Stimulated activated CD4-positive, alpha-beta T cell treated with anti-CD3 and anti-CD28 coated beads, Interleukin-4, amount 100 ng/mL, for 48 hours (primary cell): ENCODE measurements around the gene PYROXD2.
A peak's percentile ranks its signal among the peaks of the same experiment; 100 is the strongest.

Source experiments
- DNase-seq, 2 donors: peaks; one replicate each; pipeline ENCODE4 v3.0.0-alpha.2; 2020; ENCODE audit warnings: low read depth in 2 of 2

Gene PYROXD2

DNA sequence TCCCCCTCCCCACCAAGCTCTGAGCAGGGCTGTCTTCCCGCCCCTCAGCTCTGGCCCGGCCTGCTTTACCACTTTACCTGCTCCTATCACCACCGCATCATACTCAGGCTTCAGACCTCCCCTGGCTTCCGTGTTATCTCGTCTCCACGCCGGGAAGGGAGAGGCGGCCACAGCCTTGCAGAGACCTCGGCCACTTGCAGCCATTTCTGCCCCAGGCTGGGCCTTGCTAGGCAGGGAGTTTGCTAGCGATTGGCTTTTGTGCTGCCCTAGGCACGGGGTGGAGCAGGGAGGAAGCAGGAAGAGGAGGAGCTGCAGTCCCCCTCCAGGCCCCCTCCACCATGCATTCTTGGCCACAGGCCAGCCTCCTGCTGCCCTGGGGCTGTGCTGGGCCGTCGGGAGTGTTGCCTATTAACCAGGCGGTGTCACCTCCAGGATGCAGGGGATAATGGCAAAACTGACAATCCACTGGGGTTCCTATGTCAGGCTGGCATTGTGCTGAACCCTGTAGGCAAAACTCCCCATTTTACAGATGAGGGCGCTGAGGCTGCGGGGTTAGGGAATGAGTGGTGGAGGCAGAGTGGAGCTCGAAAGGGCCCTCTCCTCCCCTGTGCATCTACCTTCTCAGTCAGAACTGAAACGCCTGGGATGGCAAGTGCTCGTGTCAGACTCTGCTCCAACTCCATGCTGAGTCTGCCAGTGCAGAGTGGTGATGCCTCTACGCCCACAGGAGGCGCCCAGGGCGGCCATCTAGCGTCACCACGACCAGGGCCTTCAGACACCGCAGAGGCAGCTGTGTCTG lies at the start of gene PYROXD2:
TSS of gene PYROXD2 (minus strand) at position 251 of the 799 bp plus-strand sequence. CDS start at position 204, 47 bp downstream.
- DNase-seq: peak in 1 of 2 donors; percentile 12

DNA sequence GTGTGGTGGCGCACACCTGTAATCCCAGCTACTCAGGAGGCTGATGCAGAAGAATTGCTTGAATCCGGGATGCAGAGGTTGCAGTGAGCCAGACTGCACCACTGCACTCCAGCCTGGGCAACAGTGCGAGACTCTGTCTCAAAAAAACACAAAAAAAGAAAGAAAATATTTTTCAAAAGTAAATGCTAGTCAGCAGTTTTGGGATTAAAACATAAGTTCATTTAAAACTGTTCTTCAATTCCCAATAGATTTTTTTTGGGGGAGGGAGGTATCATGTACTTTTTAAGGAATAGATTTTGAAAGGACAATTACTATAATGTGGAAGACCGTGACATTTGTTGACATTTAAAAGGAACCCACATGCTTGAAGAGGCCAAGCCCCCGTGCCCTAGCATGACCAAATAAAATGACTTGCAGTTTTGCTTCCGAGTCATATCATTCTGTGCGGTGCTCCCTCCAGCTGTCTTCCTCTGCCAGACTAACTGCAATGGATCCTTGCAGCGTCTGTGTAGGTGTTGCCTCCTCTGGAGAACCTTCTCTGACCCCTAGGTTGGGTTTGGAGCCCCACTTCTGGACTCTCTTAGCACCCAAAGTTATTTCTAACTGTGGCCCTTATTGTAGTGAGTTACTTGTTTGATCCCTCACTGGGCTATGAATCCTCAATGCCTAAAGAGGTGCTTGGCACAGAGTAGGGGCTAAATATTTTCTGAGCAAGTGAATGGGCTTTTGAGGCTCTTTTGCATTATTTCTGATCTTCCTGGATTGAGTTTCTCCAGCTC lies 49.2 kb upstream of the PYROXD2 start:
- DNase-seq: no peak

DNA sequence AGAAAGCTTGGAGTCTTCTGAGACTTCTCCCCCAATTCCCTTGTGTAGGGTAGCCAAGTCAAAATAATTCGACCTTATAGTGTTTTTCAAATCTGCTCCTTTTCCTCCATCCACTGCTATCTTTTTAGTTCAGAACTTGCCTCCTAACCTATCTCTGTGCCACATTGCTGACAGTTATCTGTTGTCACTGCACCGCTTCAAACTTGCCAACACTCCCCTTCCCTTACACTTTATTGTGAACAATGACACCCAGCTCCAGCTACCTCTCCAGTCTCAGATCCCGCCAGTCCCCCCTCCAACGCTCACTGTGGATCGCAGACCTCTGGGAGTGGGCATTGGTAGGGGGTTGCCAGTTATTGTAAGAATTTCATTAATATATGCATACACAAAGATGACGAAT lies 48.0 kb upstream of the PYROXD2 start:
- no peak for DNase-seq

DNA sequence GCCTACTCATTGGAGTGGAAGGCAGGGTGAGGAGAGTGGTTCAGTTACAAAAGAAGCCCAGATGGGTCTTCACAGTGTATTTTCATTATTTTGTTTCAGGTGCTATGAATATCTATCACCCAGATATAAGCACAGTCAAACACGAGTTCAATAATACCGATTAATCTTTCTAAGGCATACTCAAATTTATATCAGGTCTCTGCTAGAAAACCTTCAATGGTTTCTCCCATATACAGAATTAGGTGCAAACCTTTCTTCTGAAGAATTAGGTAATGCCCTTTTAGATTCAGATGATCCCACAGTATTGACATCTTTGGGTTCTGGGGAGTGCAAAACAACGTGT lies 46.5 kb upstream of the PYROXD2 start:
- DNase-seq: no peak

DNA sequence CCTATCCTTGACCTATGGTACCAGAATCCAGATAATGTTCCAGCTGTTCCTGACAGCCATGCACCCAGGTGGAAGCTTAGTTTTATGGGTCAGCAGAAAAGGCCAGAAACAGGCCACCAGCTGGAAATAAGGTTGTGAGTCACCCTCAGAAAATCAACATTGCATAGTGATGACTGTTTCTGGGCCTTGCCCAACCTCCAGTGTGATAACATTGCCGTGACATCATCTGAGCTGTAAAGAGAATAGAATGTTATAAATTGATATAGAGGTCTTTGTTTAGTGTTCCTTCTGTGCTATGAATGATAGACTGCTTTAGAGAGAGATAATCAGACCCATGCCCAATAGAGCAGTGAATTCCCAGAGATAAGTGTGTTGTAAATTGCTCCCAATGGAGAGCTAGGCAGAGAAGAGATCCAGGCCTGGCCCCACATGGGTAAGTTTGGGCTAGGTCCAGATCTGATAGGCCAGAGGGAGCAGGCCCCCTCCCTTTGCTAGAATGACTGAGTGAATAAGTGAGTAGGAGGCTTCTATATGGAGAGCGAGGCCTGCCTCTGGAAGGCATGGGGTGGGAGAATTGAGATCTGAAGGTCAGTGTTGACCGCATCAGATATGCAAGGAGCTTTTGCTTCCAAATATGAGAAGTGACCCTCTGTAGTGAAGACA lies 46.0 kb upstream of the PYROXD2 start:
- DNase-seq: no peak

DNA sequence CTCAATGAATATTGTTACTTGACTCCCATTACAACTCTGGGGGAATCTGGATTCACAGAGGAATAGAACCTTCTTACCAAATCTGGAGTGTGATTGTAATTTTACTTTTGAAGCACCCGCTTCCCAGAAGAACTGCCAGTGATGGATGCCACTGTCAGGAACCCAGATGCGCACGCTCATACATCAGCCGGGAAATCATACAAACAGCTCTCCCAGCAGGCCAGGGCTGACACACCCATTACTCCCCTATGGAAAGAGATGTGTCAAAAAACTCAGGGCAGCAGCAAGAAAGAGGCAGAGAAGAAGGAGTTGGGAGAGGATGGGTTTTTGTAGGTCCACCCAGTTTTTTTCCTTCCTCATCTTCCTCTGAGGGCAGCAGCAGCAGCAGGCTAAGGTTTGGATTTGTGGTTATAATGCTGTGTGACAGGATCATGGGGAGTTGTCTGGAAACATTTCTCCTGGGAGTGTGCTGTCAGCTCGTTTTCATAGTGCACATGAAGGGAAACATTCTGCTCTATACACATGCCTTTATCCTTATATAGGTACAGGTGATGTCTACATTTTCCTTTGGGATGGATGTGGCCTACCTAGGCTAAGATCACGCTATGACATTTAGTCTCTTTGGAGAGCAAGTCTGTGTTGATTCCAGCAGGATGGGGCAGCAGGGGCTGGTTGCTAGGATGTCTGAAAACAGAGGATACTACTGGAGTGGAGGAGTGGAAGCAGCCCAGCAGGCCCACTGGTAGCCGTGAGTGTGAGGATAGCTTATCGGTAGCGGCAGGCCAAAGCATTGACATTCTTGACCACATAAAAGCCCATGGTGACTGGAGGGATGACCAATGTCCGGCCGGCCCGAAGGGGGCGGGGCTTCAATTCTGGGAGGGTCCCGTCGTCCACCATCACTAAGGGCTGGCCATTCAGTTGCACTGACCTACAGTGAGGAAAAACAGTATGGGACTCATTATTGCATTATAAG lies 44.1 kb upstream of the PYROXD2 start:
- DNase-seq: no peak

DNA sequence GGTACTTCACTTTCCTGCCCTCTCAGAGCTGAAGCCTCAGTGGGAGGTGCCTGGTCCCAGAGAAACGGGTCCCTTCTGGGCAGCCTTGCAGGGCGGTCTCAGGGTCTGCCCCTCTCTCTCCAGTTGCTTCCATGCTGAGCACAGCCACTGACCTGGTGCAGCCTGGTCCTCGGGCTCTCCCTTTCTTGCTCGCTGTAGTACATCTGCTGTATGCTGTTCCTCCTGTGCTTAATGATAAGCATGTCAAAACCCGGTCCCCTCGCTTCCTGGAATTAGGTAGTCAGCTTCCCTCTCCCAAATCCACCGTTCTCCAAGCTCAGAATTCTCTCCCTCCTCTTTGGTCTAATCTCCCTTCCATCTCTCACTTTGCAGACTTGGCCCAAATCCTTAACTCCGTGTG lies 42.7 kb upstream of the PYROXD2 start:
- DNase-seq: no peak

DNA sequence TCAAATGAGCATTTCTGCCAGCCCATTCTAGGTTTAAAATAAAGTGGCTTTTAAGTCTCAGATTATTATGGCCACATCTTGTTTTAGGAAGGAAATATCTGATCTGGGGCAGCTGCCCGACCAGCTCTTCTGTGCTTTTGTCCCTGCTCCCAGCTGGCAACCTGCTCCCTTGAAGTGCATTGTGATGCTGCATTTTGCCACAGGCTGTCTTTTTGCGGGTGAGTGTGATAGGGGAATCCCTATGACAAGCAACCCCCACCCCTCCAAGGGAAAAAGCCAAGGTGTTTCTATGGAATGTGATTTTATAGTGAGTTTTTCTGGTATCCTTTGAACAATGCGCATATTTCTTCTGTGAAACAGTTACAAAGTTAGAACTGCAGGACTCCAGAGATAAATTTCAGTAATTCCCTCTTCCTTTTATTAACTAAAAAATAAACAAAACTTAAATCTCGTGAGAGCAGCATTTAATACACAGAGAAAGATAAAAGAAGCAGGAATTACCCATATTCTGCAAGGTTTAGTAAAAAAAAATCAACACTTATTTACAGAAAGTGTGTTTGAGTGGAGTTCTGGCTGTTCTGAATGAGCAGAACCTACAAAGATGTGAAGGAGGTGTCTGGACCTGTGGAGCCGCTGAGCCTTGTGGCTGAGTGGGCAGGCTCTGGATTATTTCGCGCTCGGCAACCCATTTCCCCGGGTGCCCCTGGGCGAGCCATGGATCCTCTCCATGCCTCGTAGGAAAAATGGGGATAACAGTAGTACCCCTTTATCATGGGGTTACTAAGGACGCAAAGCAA lies 41.9 kb upstream of the PYROXD2 start:
- DNase-seq: no peak

DNA sequence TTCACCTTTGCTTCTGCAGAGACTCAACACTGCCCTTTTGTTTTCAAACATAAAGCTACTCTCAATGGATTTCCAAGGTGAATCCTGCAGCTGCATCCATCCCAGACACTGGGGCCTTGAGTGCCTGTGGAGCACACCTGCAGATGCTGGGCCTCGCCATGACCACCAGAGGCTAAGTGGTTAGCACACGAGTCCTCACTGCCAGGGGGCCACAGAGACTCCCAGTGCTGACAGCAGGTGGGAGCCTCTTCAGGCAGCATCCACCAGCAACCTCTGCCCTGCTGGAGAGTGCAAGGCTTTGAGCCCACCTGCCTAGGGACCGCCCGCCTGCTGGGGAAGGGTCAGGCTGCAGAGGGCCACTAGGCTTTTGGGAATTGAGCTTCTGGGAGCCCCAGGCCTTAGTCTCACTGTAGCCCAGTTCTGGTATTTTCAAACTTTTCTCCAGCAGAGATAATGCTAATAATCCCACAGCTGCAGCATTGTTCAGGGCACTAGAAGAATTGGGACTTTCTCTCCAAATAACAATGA lies 41.1 kb upstream of the PYROXD2 start:
- DNase-seq: no peak

DNA sequence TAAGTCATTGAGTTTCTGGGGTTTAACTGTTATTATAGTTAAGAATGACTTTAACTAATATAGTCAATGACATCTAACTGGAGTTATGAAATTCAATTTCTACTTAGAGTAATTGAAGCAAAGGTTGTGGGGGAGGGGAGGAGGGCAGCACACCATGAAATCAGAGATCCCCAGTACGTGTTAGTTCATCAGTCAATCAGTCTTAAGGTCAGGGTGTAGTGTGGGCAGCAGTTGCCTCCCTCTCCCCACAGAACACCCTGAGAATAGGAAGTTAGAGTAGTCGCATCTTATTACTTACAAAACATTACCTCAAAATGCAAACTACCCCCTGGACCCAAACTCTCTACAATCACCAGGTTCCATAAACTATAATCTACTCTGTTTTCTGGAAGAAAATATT lies 38.7 kb upstream of the PYROXD2 start:
- DNase-seq: no peak

DNA sequence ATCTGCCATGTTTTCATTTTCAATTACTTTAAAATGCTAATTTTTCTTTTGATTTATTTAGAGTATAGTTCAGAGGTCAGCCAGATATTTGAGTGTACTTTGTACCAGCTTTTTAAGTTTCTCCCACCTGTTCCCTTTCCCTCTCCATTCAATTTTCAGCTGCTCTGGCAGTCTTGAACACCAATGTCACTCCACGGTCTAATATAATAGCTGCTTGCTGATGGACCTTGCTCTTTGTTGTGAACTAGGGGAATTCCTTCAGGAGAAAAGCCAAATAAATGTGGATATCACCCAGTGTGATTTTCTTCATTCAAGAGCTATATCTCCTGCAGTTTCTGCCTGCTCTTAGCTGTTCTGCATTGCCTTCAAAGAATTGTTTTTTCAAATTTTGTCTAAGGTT lies 35.6 kb upstream of the PYROXD2 start:
- no peak for DNase-seq

DNA sequence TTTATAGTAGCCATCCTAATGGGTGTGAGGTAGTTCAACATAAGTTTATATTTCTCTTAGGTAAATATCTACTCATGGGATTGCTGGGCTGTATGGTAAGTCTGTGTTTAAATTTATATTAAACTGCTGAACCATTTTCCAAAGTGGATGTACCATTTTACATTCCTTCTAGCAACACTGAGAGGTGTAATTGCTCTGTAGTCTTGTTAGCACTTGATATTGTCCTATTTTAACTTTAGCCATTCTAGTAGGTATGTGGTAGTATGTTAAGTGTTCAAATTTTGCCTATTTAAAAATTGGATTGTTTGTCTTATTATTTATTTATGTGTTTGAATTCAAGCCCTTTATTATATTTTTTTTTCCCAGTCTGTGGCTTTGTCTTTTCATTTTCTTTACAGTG lies 34.3 kb upstream of the PYROXD2 start:
- no peak for DNase-seq

DNA sequence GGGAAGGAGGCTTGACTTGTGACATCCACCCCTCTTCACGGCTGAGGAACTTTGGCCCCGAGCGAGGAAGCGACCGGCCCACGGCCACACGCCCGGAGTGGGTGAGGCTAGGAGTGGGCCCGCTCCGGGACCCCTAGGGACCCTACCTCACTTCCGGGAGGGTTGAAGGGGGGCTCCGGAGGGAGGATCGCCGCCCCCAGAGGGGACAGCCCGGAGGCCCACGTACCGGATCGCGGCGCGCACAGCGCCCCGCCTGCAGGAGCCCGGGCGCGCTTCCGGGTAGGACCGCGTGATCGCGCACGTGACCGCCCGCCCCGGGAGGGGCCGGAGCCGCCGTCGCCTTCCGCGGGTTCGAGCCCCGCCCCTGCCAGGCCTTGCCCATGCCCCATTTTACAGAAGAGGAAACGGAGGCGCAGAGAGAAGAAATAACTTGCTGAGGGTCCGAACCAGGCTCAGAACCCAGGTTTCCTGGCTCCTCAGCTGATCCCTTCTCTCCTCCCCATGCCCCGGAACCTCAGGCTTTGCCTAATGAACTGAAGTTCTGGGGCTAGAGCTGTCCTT lies 31.8 kb upstream of the PYROXD2 start, which contains the start of gene HPS1:
TSS of gene HPS1 (minus strand) at position 275 of the 561 bp plus-strand sequence. CDS start 3,695 bp downstream, outside the sequence.
- DNase-seq: peak; percentile 80 to 84

DNA sequence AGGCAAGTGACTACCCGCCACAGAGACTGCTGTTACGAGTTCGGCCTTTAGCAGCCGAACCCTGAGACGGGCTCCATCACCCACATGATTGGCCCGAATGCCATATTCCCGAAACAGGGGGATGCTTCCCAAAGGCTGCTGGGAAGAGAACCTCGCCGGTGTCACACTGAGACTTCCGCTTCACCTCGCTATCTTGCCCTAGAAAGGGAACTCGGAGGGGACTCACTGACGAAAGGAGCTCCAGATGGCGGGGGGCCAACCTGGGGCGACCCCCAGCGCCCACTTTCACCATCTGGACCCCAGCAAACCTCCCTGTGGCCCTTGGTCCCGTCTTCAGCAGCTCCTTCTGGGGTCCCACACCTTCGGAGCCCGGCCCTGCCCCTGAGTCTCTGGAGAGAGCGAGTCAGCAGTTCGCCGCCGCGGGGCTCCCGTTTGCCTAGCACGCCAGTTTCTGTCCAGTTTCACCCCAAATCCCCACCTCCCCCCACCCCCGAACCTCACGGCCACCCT lies 31.2 kb upstream of the PYROXD2 start:
- peak; percentile 19 to 27 for DNase-seq

DNA sequence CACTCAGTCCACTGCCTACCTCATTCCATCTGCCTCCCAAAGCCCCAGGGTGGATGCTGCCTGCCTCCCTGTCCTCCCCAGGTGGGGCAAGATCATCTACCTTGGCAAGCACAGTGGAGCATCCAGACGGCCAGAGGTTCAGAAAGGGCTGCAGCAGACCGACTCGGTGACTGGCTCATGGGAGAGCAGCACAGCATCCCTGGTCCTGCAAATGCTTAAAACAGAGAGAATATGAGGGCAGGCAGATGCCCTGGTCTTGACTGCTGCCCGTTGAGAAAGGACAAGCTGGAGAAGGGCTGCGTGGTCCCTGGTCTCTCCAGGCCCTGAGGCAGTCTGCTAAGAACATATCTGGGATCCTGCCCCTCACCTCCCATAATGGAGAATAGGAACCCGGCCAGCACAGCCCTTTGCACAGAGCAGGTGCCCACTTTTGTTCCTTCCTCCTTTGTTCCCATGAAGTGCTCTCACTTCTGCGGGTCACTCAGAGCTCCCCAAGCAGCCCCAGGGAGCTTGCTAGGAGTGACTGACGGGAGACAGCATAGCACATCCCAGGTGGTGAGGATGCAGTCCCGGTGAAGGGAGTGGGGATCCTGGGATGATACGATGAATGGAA lies 30.3 kb upstream of the PYROXD2 start:
- no peak for DNase-seq

DNA sequence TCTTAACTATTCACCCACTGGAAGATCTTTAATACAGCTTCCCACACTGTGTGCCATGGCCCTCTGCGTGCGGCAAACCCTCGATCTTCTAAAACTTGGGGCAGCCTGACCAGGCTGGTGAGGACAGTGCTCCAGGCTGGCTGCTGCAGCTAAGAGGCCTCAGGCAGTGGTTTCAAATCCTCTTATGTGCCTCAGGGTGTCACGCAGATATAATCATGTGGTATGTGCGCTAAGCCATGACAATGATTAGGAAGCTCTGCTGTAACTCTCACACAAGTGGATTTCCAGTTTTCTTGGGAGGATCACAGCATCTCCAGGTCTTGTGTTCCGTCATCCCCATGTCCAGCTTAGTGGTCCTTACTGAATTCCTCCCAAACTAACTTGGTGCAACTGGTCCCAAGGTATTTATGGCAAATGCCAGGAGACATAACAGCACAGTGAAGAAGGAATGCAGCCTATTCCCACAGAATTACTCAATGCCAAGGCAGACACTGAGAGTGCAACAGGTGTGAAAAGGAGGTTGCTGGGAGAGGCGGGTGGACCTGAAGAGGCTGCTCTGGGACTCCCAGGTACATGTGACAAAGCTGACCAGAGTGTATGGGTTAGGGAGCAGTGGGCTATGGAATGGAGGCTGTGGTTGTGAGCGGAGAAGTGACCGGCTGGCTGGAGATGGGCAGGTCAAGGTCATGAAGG lies 29.5 kb upstream of the PYROXD2 start:
- DNase-seq: no peak

DNA sequence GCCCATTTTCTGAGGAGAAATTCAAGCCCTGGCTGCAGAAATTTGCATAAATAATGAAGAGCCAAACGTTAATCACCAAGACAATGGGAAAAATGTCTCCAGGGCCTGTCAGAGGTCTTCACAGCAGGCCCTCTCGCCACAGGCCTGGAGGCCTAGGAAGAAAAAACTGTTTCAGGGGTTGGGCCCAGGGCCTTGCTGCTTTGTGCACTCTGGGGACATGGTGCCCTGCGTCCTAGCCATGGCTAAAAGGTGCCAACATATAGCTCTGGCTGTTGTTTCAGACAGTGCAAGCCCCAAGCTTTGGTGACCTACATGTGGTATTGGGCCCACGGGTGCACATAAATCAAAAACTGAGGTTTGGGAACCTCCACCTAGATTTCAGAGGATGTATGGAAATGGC lies 23.7 kb upstream of the PYROXD2 start:
- no peak for DNase-seq

DNA sequence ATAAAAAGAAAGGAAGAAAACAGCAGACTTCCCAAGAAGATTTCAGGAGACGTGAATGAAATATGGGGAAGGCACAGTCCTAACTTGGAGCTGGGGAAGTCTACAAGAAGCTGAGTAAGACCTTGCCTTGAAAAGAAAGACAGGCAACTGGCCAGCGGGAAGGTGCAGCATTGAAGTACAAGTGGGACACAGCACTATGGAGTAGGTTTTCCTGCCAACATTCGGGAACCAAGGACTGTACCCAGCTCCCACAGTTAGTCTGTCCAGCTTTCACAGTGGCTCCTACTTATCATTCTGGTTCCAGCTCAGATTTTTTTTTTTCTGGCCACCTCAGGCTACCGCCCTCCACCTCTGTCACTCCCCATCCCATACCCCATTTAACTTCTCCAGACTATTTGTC lies 21.7 kb upstream of the PYROXD2 start:
- no peak for DNase-seq

DNA sequence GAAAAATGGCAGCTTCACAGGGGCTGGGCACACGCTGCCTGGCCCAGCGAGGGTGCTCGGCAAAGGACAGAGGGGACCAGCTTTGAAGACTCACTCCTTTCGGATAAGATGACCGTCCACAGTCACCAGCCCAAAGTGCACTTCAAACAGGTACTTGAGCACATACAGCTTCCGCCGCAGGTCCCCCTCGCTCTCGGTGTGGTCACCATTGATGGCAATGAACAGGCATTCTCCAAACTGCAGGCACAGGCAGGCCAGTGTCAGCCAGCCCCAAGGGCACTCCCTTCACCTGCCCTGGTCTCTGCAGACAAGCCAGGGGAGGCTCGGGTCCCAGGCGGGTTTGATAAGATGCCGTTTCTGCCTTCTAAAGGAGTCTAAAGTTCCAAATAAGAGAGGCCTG lies 20.2 kb upstream of the PYROXD2 start:
- DNase-seq: no peak
